HUES64 (cell line): ENCODE data around the gene REEP5. TPM values are rescaled to one million over a fixed set of nuclear protein-coding genes. Genes with fewer than 3 reads are reported as not detected.
A peak's percentile ranks its signal among the peaks of the same experiment; 100 is the strongest.
"Not testable (repeated sequence)": the region's sequence is repeated elsewhere in the genome, so short reads cannot be mapped to it uniquely, and the experiment has no call there.

Source experiments
- H3K27ac ChIP-seq: 2 replicates; pipeline ENCODE4 v1.7.0; 2013; ENCODE audit warnings: low read depth, low read length, inconsistent platforms
- H3K27me3 ChIP-seq: 2 replicates; pipeline ENCODE4 v1.6.1; 2013; ENCODE audit warnings: mild to moderate bottlenecking, low read length; ENCODE audit not compliant: insufficient read depth
- H3K36me3 ChIP-seq: 2 replicates; pipeline ENCODE4 v1.6.1; 2013; ENCODE audit warnings: mild to moderate bottlenecking, low read length; ENCODE audit not compliant: insufficient read depth
- H3K4me1 ChIP-seq: 2 replicates; pipeline ENCODE4 v1.6.1; 2013; ENCODE audit warnings: mild to moderate bottlenecking, low read length, moderate library complexity; ENCODE audit not compliant: insufficient read depth
- H3K4me3 ChIP-seq: 2 replicates; pipeline ENCODE4 v1.5.1; 2013; ENCODE audit warnings: mild to moderate bottlenecking, low read length, moderate library complexity
- H3K9ac ChIP-seq: 2 replicates; pipeline ENCODE4 v1.6.1; 2013; ENCODE audit warnings: mild to moderate bottlenecking, low read depth, low read length
- H3K9me3 ChIP-seq: 2 replicates; pipeline ENCODE4 v1.6.1; 2013; ENCODE audit warnings: low read depth, low read length; ENCODE audit not compliant: insufficient read depth
- WGBS: fragments of 150-250, 120-280 bp; methylation state at CpG from one replicate; pipeline ENCODE4 v1.1.7; 2013; ENCODE audit warnings: missing lambda C conversion rate; 5-methylcytosine and 5-hydroxymethylcytosine counted together
- polyA plus RNA-seq, 2 experiments: library from polyadenylated mRNA; stranded (reverse); fragments of 50-300 nt; gene quantifications; one replicate each; pipeline ENCODE4 v1.2.3, GENCODE V29; 2013

Gene REEP5
- 30.2 TPM for polyA plus RNA-seq (2013, experiment 1 of 2)
- 34.0 TPM for polyA plus RNA-seq (2013, experiment 2 of 2)

GRCh38 chr5:112921833-112922817 lies at the start of gene REEP5:
Gene REEP5, minus strand, starts transcription at chr5:112922227. Its CDS starts 37 bp downstream, at chr5:112922190.
- Histone ChIP-seq H3K27me3 (peaks cover 15% of the 10 kb centered on the region; the same call in 1 of the 2 replicates), H3K4me1 (peaks cover 11% of the 10 kb centered on the region; the same call in 1 of the 2 replicates), H3K9ac (peak within 1 kb of the TSS; percentile 83), H3K27ac (peak within 1 kb of the TSS; percentile 82), H3K9me3 (no peaks in the 10 kb centered on the region), H3K4me3 (peak within 1 kb of the TSS; percentile 95), H3K36me3 (peaks cover 25% of the 10 kb centered on the region)
- WGBS = 2% methylated on average over 80 of the region's 80 CpGs

- Histone ChIP-seq H3K9me3 (no peaks in the 10 kb centered on the region), H3K27me3 (no peaks in the 10 kb centered on the region), H3K9ac (no peak overlapping the region), H3K27ac (no peak overlapping the region), H3K4me1 (peaks cover 16% of the 10 kb centered on the region), H3K36me3 (no peaks in the 10 kb centered on the region), H3K4me3 (no peak overlapping the region)
- WGBS = 95% methylated on average over 3 of the region's 4 CpGs
Observed at GRCh38 chr5:112971276-112971675, 49.2 kb upstream of the REEP5 start.

GRCh38 chr5:112968411-112969106 lies 46.5 kb upstream of the REEP5 start:
- no peaks in the 10 kb centered on the region for H3K9me3 ChIP-seq
- H3K27me3 ChIP-seq = no peaks in the 10 kb centered on the region
- H3K9ac ChIP-seq = peak overlapping the region; percentile 7; the same call in 1 of the 2 replicates
- no peak overlapping the region for H3K4me3 ChIP-seq
- peaks cover 11% of the 10 kb centered on the region for H3K4me1 ChIP-seq
- WGBS = 84% methylated on average over 4 of the region's 5 CpGs
- H3K27ac ChIP-seq = no peak overlapping the region
- no peaks in the 10 kb centered on the region for H3K36me3 ChIP-seq

GRCh38 chr5:112967520-112968083 lies 45.6 kb upstream of the REEP5 start:
- WGBS = 96% methylated on average over 6 of the region's 6 CpGs
- Histone ChIP-seq H3K36me3 (no peaks in the 10 kb centered on the region), H3K4me3 (no peak overlapping the region), H3K9ac (no peak overlapping the region), H3K9me3 (no peaks in the 10 kb centered on the region), H3K4me1 (peaks cover 11% of the 10 kb centered on the region), H3K27me3 (no peaks in the 10 kb centered on the region), H3K27ac (no peak overlapping the region)

DNA sequence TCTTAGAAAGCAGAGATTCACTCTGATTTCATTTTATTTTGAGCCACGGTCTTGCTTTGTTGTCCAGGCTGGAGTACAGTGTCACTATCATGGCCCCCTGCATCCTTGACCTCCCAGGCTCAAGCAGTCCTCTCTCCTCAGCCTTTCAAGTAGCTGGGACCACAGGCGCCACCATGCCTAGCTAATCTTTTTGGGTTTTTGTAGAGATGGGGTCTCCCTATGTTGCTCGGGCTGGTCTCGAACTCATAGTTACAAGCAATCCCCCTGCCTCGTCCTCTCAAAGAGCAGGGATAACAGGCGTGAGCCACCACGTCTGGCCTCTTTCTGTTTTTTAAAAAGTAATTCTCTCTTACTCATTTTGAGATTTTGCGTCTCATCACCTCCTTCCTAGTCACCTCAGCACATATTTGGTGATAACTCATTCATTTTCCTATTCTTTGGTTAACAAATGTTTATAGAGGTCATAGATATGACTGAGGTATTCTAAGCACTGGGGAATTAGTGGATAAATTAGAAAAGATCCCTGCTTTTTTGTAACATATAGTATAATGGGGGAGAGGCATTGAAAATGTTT lies 43.8 kb upstream of the REEP5 start:
- no peak overlapping the region for H3K4me3 ChIP-seq
- 89% methylated on average over 8 of the region's 8 CpGs for WGBS
- no peaks in the 10 kb centered on the region for H3K9me3 ChIP-seq
- peaks cover 11% of the 10 kb centered on the region for H3K4me1 ChIP-seq
- no peaks in the 10 kb centered on the region for H3K36me3 ChIP-seq
- H3K27ac ChIP-seq = no peak overlapping the region
- H3K9ac ChIP-seq = no peak overlapping the region
- H3K27me3 ChIP-seq = no peaks in the 10 kb centered on the region

DNA sequence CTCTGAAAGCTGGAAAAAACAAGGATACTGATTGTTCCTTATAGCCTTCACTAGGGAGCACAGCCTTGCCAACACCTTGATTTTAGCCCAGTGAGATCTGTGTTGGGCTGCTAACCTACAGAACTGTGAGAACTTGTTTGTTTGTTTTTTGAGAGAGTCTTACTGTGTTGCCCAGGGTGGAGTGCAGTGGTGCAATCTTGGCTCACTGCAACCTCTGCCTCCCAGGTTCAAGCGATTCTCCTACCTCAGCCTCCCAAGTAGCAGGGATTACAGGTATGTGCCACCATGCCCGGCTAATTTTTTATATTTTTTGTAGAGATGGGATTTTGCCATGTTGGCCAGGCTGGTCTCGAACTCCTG lies 41.3 kb upstream of the REEP5 start:
- not testable (repeated sequence) for H3K9ac ChIP-seq, H3K4me3 ChIP-seq, H3K9me3 ChIP-seq, H3K36me3 ChIP-seq, H3K27me3 ChIP-seq, H3K27ac ChIP-seq
- WGBS = 94% methylated on average over 3 of the region's 3 CpGs
- peaks cover 10% of the 10 kb centered on the region; the same call in 1 of the 2 replicates for H3K4me1 ChIP-seq

DNA sequence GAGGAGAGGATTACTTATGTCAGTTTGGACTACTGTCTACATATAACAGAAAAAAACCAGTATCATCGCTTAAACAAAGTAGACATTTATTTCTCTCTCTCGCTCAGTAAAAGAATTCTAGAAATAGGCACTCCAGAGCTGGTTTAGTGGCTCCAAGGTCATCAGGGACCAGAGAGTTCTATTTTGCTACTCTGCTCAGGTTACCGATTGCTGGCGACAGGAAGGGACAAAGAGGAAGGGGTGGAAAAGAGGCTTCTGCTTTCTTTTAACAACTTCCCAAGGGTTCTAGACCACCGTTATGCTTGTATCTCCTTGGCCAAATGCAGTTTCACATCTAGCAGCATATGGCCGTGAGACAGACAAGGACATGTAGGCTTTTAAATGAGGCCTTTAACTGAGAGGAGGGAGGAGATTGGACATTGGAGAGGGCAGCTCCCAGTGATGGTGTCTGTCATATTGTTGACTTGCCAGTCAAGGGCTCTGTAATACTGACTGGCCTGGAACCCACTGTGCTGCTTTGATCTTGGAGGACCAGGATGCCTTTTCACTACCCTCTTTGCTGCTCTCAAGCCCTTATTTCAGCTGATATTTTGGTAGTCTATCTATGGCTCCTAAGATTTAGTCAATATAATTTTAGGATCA lies 39.0 kb upstream of the REEP5 start:
- H3K9ac ChIP-seq = no peak overlapping the region
- no peaks in the 10 kb centered on the region for H3K36me3 ChIP-seq
- no peak overlapping the region for H3K27ac ChIP-seq
- no peaks in the 10 kb centered on the region for H3K9me3 ChIP-seq
- H3K4me3 ChIP-seq = no peak overlapping the region
- H3K4me1 ChIP-seq = peaks cover 15% of the 10 kb centered on the region; the same call in 1 of the 2 replicates
- WGBS = 90% methylated on average over 6 of the region's 6 CpGs
- H3K27me3 ChIP-seq = no peaks in the 10 kb centered on the region

DNA sequence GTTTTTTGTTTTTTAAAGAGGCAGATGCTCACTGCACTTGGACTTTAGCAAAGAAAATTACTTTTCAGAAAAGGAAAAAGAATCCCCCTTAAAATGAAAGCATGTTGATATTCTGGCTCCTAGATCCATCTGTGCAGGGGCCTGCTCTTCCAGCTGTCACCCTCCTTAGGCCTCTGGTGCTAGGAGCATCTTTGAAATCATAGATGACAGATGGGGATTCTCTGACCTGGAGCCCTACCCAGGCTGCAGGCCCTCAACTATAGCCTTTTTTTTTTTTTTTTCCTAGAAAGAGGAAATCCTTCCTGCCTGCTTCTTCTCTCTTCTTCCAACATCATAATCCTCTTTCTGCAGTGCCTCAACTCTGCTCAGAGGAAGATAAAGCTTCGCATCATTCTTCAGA lies 38.3 kb upstream of the REEP5 start:
- H3K9me3 ChIP-seq = no peaks in the 10 kb centered on the region
- H3K36me3 ChIP-seq = no peaks in the 10 kb centered on the region
- 90% methylated on average over 1 of the region's 1 CpG for WGBS
- H3K4me1 ChIP-seq = peaks cover 15% of the 10 kb centered on the region; the same call in 1 of the 2 replicates
- no peaks in the 10 kb centered on the region for H3K27me3 ChIP-seq
- no peak overlapping the region for H3K9ac ChIP-seq
- no peak overlapping the region; the same call in 1 of the 2 replicates for H3K27ac ChIP-seq
- H3K4me3 ChIP-seq = no peak overlapping the region

- not testable (repeated sequence) for H3K4me3 ChIP-seq, H3K36me3 ChIP-seq, H3K9ac ChIP-seq, H3K27ac ChIP-seq, H3K27me3 ChIP-seq, H3K9me3 ChIP-seq
- peaks cover 15% of the 10 kb centered on the region; the same call in 1 of the 2 replicates for H3K4me1 ChIP-seq
- 93% methylated on average over 8 of the region's 8 CpGs for WGBS
Observed at GRCh38 chr5:112959872-112960271, 37.8 kb upstream of the REEP5 start.
